ENCODE data around the gene CTBP2.

CTBP2 gene

GRCh38 chr10:125122566-125122965 lies 37.8 kb downstream of the CTBP2 start:
- no peak for DNase-seq

GRCh38 chr10:125121003-125121402 lies 39.4 kb downstream of the CTBP2 start:
- DNase-seq = no peak

- no peak for DNase-seq
Observed at GRCh38 chr10:125120053-125120710, 40.2 kb downstream of the CTBP2 start.

- DNase-seq = no peak
Observed at GRCh38 chr10:125118701-125119100, 41.7 kb downstream of the CTBP2 start.

- no peak for DNase-seq
Observed at GRCh38 chr10:125118011-125118611, 42.3 kb downstream of the CTBP2 start.

GRCh38 chr10:125116652-125117310 lies 43.6 kb downstream of the CTBP2 start:
- DNase-seq = no peak

- DNase-seq = no peak
Observed at GRCh38 chr10:125116041-125116649, 44.2 kb downstream of the CTBP2 start.

- DNase-seq = no peak
Observed at GRCh38 chr10:125115409-125115808, 45.0 kb downstream of the CTBP2 start.

GRCh38 chr10:125114761-125115391 lies 45.5 kb downstream of the CTBP2 start:
- no peak for DNase-seq

- no peak for DNase-seq
Observed at GRCh38 chr10:125113691-125114371, 46.5 kb downstream of the CTBP2 start.

- no peak for DNase-seq
Observed at GRCh38 chr10:125112697-125113494, 47.5 kb downstream of the CTBP2 start.

- no peak for DNase-seq
Observed at GRCh38 chr10:125111118-125111727, 49.1 kb downstream of the CTBP2 start.

GRCh38 chr10:125107965-125108580 lies 52.3 kb downstream of the CTBP2 start:
- no peak for DNase-seq

GRCh38 chr10:125107166-125107949 lies 53.0 kb downstream of the CTBP2 start:
- DNase-seq = no peak

GRCh38 chr10:125106586-125106985 lies 53.8 kb downstream of the CTBP2 start:
- DNase-seq = no peak

- no peak for DNase-seq
Observed at GRCh38 chr10:125105706-125106255, 54.6 kb downstream of the CTBP2 start.

- DNase-seq = no peak
Observed at GRCh38 chr10:125105155-125105554, 55.2 kb downstream of the CTBP2 start.

- no peak for DNase-seq
Observed at GRCh38 chr10:125104559-125104958, 55.8 kb downstream of the CTBP2 start.

GRCh38 chr10:125103924-125104323 lies 56.4 kb downstream of the CTBP2 start:
- no peak for DNase-seq

GRCh38 chr10:125103466-125103865 lies 56.9 kb downstream of the CTBP2 start:
- DNase-seq = no peak
